ENCODE results near the gene SUFU.

SUFU gene

DNA sequence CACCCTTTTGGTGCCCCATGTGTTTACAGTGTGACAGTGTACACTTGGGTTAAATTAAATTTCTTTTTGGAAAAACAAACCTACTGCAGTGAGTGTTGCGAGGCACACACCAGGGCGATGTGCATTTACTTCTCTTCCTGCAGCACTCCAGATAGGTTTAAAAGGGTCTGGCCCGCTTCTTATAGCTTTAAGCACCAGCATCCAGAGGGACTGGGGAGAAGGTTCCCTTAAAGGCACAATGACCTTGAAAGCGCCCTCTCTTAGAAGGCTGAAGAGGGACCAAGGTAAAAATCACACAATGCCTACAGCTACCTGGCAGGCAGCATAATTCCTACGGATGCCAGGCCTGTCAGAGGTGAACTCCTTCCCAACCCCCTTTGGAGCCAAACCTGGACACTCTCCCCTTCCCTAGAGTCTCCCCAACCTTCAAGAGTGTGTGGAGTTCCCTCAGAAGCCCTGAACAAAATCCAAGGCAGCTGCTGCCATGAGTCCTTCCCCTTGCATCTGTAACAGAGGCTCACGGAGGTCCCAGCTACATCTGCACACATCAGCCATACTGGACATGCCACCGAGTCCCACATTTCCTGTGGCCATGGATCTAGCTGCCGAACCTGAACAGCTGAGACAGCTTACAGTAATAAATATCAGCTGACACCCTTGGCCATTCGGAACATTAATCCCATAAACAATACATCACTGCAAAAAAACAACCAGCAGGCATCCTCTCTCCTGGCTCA lies 173.7 kb downstream of the SUFU start:
- TF ChIP-seq, protein P1, sequence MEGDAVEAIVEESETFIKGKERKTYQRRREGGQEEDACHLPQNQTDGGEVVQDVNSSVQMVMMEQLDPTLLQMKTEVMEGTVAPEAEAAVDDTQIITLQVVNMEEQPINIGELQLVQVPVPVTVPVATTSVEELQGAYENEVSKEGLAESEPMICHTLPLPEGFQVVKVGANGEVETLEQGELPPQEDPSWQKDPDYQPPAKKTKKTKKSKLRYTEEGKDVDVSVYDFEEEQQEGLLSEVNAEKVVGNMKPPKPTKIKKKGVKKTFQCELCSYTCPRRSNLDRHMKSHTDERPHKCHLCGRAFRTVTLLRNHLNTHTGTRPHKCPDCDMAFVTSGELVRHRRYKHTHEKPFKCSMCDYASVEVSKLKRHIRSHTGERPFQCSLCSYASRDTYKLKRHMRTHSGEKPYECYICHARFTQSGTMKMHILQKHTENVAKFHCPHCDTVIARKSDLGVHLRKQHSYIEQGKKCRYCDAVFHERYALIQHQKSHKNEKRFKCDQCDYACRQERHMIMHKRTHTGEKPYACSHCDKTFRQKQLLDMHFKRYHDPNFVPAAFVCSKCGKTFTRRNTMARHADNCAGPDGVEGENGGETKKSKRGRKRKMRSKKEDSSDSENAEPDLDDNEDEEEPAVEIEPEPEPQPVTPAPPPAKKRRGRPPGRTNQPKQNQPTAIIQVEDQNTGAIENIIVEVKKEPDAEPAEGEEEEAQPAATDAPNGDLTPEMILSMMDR (IDR thresholded peaks at IDR 0.05; ENCODE audit: extremely low read depth, missing control alignments) = no peak
- DNase-seq (ENCODE audit: low spot score) = no peak

DNA sequence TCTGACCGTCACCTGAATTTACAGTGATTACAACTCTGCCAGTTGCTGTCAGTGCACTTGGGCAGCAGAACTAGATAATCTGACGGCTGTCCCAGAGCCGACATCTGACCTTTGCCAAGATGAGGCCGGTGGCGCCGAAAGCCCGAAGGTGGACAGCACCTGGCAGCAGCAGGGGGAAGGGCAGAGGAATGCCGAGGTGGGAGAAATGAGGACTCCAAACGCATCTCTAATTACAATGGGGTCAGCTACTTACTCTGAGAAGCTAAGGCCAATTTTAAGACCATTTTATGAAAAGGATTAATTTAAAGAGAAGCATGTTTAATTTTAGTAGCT lies 174.3 kb downstream of the SUFU start:
- TF ChIP-seq, protein P1 (IDR thresholded peaks at IDR 0.05; ENCODE audit: extremely low read depth, missing control alignments) = no peak
- DNase-seq (ENCODE audit: low spot score) = no peak

DNA sequence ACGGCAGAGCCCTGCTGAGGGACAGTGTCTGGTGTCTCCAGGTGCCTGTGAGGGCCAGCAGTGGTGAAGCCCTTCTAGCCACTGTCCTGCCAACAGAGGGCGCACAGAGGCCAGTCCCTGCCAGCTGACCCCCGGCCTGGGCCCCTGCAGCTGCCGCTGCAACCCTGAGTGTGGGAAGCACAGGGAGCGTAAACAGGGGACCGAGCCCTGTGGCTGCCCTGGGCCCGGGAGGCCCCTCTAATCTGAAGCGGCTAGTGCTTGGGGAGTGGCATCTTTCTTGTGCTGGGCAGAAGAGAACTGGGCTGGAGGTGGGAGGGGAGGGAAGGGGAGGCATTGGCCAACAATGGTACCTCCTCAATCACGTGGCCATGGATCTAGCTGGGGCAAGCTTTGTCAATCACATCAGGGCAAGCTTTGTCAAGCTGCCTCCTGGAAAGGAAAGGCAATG lies 175.1 kb downstream of the SUFU start:
- DNase-seq (ENCODE audit: low spot score) = peak; percentile 62
- TF ChIP-seq, protein P1 (IDR thresholded peaks at IDR 0.05; ENCODE audit: extremely low read depth, missing control alignments) = peak; percentile 83

DNA sequence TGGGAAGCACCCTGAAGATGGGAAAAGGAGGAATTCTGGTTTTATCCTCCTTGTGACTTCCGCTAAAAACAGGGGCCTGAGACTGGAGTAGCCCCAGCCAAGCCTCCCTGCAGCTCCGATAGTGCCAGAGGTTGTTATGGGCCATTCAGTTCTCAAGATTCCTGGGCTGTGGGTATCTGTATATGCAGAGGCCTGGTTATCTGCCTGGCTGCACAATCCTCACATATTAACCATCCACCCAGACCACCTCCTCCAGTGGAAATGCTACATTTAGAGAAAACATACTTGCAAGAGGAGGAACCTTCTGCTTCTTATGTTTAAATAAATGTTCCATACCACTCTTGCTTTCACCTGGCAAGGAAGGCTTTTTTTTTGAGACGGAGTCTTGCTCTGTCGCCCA lies 175.8 kb downstream of the SUFU start:
- no peak for DNase-seq (ENCODE audit: low spot score)
- TF ChIP-seq, protein P1 (IDR thresholded peaks at IDR 0.05; ENCODE audit: extremely low read depth, missing control alignments) = no peak

DNA sequence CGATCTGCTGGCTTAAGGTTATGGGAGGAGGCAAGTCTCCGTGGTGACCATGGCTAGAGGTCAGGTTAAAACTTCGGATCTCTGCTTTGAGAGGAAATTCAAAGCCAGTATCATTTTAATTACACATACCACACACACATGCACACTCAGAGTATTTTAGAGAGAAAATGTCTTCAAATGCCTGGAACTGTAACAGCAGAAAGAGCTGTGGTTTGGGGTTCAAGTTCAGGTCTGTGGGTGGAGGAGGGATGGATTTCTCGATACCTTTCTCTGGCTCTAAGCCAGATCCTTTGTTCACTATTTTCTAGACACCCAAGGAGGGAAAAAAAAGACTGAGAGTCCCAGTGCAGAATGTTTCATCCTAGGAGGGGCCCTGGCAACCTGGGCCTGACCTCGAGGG lies 177.9 kb downstream of the SUFU start:
- DNase-seq (ENCODE audit: low spot score) = no peak
- TF ChIP-seq, protein P1 (IDR thresholded peaks at IDR 0.05; ENCODE audit: extremely low read depth, missing control alignments) = no peak

DNA sequence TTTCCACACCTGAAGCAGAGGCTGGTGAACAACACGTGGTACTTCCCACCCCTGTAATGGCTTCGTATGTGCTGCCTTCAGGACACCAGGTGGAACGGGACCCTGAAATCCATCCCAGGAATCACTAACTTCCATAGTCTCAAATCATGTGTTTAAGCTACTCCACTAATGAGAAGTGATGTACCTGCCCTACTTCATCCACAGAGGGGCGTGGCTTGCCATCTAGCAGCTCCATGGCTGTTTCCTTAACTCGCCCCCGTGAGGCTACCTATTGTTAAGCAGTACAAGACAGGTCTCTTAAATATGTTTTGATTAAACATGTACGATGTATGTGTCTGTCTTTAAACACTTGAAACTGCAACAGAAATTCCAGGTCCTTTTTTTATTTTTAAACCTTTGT lies 178.6 kb downstream of the SUFU start:
- no peak for DNase-seq (ENCODE audit: low spot score)

DNA sequence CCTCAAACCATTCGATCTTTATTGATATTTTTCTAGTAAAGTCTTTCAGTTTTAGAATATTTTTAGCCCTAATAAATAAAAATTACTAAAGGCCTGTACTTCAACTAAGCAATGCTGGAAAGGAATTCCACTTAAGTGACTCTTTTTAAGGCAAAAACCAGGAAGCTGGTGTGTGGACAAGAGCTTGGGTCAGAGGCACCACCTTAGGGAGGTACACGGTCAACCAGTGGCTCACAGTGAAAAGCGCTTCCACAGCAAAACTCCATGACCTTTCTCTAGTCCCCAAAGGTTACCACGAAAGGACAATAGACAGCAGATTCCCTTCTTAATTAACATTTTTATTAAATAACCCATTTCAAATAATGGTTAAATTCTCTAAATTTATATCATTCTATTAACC lies 179.2 kb downstream of the SUFU start:
- TF ChIP-seq, protein P1 (IDR thresholded peaks at IDR 0.05; ENCODE audit: extremely low read depth, missing control alignments) = no peak
- DNase-seq (ENCODE audit: low spot score) = no peak

More for the DNA sequence above, 178.6 kb downstream of the SUFU start:
- TF ChIP-seq, protein P1 (IDR thresholded peaks at IDR 0.05; ENCODE audit: extremely low read depth, missing control alignments) = no peak
